ENCODE data around the gene C16orf87. TPM values are rescaled to one million over a fixed set of nuclear protein-coding genes. Genes with fewer than 3 reads are reported as not detected.

The C16orf87 gene
- total RNA-seq, 1 experiment from 2014 or later: 7.8 TPM

- no peaks in the 10 kb centered on the region; the same call in 1 of the 2 replicates for H4K20me1 ChIP-seq (ENCODE audit: insufficient read depth)
- TF ChIP-seq CTCF (conservative IDR thresholded peaks at IDR 0.05) (no peak), EZH2 (IDR thresholded peaks at IDR 0.05; ENCODE audit: low read depth) (no peak)
- no peak overlapping the region for H3K4me3 ChIP-seq
- H3K36me3 ChIP-seq (ENCODE audit: low read depth): peaks cover 9% of the 10 kb centered on the region
- no TSS peak for BruUV-seq (replicated peaks)
- ChIA-PET POLR2A (ENCODE audit: unreplicated experiment) (no interaction called here), CTCF (no interaction called here)
- H3K27ac ChIP-seq: no peak overlapping the region
- intact Hi-C loops (cut with micrococcal nuclease; ENCODE audit: unreplicated experiment): loop anchor here (5.0 kb wide), 2 partner anchors 116 to 131 kb away; partner anchors contain the start of genes ORC6 and VPS35
- no peaks in the 10 kb centered on the region for H3K9me2 ChIP-seq (ENCODE audit: insufficient read depth)
- H3K4me1 ChIP-seq (replicated peaks; ENCODE audit: insufficient read depth): no peaks in the 10 kb centered on the region
- no peak for DNase-seq
- no peak overlapping the region for H2AFZ ChIP-seq
- H3K4me2 ChIP-seq: no peak overlapping the region
- H3F3A ChIP-seq (ENCODE audit: insufficient read depth, low read depth): no peaks in the 10 kb centered on the region; the same call in 1 of the 2 replicates
- no peaks in the 10 kb centered on the region for H3K27me3 ChIP-seq (ENCODE audit: insufficient read depth, low read depth)
- H3K79me2 ChIP-seq (ENCODE audit: low read depth): 0 out of 2 replicates have a peak, but pooled peaks cover 4% of the 10 kb centered on the region
- no peaks in the 10 kb centered on the region for H3K9me3 ChIP-seq (ENCODE audit: insufficient read depth, low read depth)
Observed at GRCh38 chr16:46803373-46803772, 27.6 kb downstream of the C16orf87 start.

GRCh38 chr16:46801428-46802049 lies 29.4 kb downstream of the C16orf87 start:
- intact Hi-C loops (cut with micrococcal nuclease; ENCODE audit: unreplicated experiment): loop anchor here (5.0 kb wide), 2 partner anchors 114 to 129 kb away; partner anchors contain the start of genes ORC6 and VPS35
- Histone ChIP-seq H3K9me2 (ENCODE audit: insufficient read depth) (no peaks in the 10 kb centered on the region), H3K4me1 (replicated peaks; ENCODE audit: insufficient read depth) (no peaks in the 10 kb centered on the region), H2AFZ (no peak overlapping the region), H3F3A (ENCODE audit: insufficient read depth, low read depth) (no peaks in the 10 kb centered on the region; the same call in 1 of the 2 replicates), H3K79me2 (ENCODE audit: low read depth) (no peaks in the 10 kb centered on the region), H3K9me3 (ENCODE audit: insufficient read depth, low read depth) (no peaks in the 10 kb centered on the region), H3K27me3 (ENCODE audit: insufficient read depth, low read depth) (no peaks in the 10 kb centered on the region), H3K27ac (no peak overlapping the region), H3K4me2 (no peak overlapping the region), H3K4me3 (no peak overlapping the region), H3K36me3 (ENCODE audit: low read depth) (peaks cover 9% of the 10 kb centered on the region; the same call in 1 of the 2 replicates), H4K20me1 (ENCODE audit: insufficient read depth) (no peaks in the 10 kb centered on the region)
- no peak for DNase-seq
- TF ChIP-seq EZH2 (IDR thresholded peaks at IDR 0.05; ENCODE audit: low read depth) (no peak), CTCF (conservative IDR thresholded peaks at IDR 0.05) (peak; percentile 68)
- POLR2A ChIA-PET (ENCODE audit: unreplicated experiment): no interaction called here
- BruUV-seq (replicated peaks): no TSS peak
- CTCF ChIA-PET: interaction anchor here (0.7 to 1.2 kb wide), 4 partner anchors 12 to 1365 kb away, joined by 3 to 4 read pairs (median 4); no protein-coding TSS in a partner anchor

GRCh38 chr16:46800494-46800893 lies 30.5 kb downstream of the C16orf87 start:
- no TSS peak for BruUV-seq (replicated peaks)
- POLR2A ChIA-PET (ENCODE audit: unreplicated experiment): no interaction called here
- no peak overlapping the region for H3K4me3 ChIP-seq
- no peaks in the 10 kb centered on the region for H3K27me3 ChIP-seq (ENCODE audit: insufficient read depth, low read depth)
- no peaks in the 10 kb centered on the region for H3K79me2 ChIP-seq (ENCODE audit: low read depth)
- H4K20me1 ChIP-seq (ENCODE audit: insufficient read depth): no peaks in the 10 kb centered on the region
- no peaks in the 10 kb centered on the region for H3K4me1 ChIP-seq (replicated peaks; ENCODE audit: insufficient read depth)
- no peaks in the 10 kb centered on the region for H3K9me3 ChIP-seq (ENCODE audit: insufficient read depth, low read depth)
- CTCF ChIA-PET: interaction anchor here (1.2 kb wide), 1 partner anchor 109 kb away, joined by 4 read pairs; no protein-coding TSS in a partner anchor
- no peak for DNase-seq
- no peak overlapping the region for H3K27ac ChIP-seq
- H3K36me3 ChIP-seq (ENCODE audit: low read depth): peaks cover 9% of the 10 kb centered on the region; the same call in 1 of the 2 replicates
- H2AFZ ChIP-seq: no peak overlapping the region
- H3F3A ChIP-seq (ENCODE audit: insufficient read depth, low read depth): no peaks in the 10 kb centered on the region; the same call in 1 of the 2 replicates
- H3K4me2 ChIP-seq: no peak overlapping the region
- no peaks in the 10 kb centered on the region for H3K9me2 ChIP-seq (ENCODE audit: insufficient read depth)
- intact Hi-C loops (cut with micrococcal nuclease; ENCODE audit: unreplicated experiment): loop anchor here (5.0 kb wide), 2 partner anchors 113 to 128 kb away; partner anchors contain the start of genes ORC6 and VPS35
- TF ChIP-seq CTCF (conservative IDR thresholded peaks at IDR 0.05) (no peak), EZH2 (IDR thresholded peaks at IDR 0.05; ENCODE audit: low read depth) (no peak)

Measured in PC-9 (cell line).